Measurements from ENCODE around the gene ZNF74.
"Not testable (repeated sequence)": the region's sequence is repeated elsewhere in the genome, so short reads cannot be mapped to it uniquely, and the experiment has no call there.

ZNF74 gene

GRCh38 chr22:20393705-20394476 lies at the start of gene ZNF74:
TSS of gene ZNF74 (plus strand) at chr22:20394151. CDS start at chr22:20394629, 478 bp downstream.
- peak within 1 kb of the TSS; percentile 93 for H3K4me3 Mint-ChIP-seq
- peaks cover 2% of the 10 kb centered on the region for H3K36me3 Mint-ChIP-seq
- DNase-seq (ENCODE audit: low spot score in 2 of 2) (peak; percentile 61 to 70), ATAC-seq (ENCODE audit: low read depth) (peak; percentile 93)
- H3K4me1 Mint-ChIP-seq, result peaks cover 22% of the 10 kb centered on the region
- peak within 1 kb of the TSS; percentile 87 for H3K27ac Mint-ChIP-seq
- no peaks in the 10 kb centered on the region for H3K27me3 Mint-ChIP-seq
- peaks cover 2% of the 10 kb centered on the region for H3K9me3 Mint-ChIP-seq

- not testable (repeated sequence) for DNase-seq (ENCODE audit: low spot score in 2 of 2); H3K9me3 Mint-ChIP-seq; H3K36me3 Mint-ChIP-seq; H3K27me3 Mint-ChIP-seq; H3K4me1 Mint-ChIP-seq; ATAC-seq (ENCODE audit: low read depth); H3K27ac Mint-ChIP-seq; H3K4me3 Mint-ChIP-seq
Measured at GRCh38 chr22:20346553-20346952, 47.4 kb upstream of the ZNF74 start.

GRCh38 chr22:20352536-20352935 lies 41.4 kb upstream of the ZNF74 start:
- H3K9me3 Mint-ChIP-seq; H3K27ac Mint-ChIP-seq; H3K36me3 Mint-ChIP-seq; H3K4me1 Mint-ChIP-seq; DNase-seq (ENCODE audit: low spot score in 2 of 2); H3K27me3 Mint-ChIP-seq; ATAC-seq (ENCODE audit: low read depth); H3K4me3 Mint-ChIP-seq: not testable (repeated sequence)

GRCh38 chr22:20354238-20354975 lies 39.5 kb upstream of the ZNF74 start:
- Mint-ChIP-seq H3K4me3 (no peak overlapping the region), H3K27ac (no peak overlapping the region)
- ATAC-seq (ENCODE audit: low read depth), result no peak

GRCh38 chr22:20355939-20356636 lies 37.9 kb upstream of the ZNF74 start:
- not testable (repeated sequence) for ATAC-seq (ENCODE audit: low read depth); H3K9me3 Mint-ChIP-seq; H3K27ac Mint-ChIP-seq; DNase-seq (ENCODE audit: low spot score in 2 of 2); H3K36me3 Mint-ChIP-seq; H3K27me3 Mint-ChIP-seq; H3K4me3 Mint-ChIP-seq; H3K4me1 Mint-ChIP-seq

More at GRCh38 chr22:20354238-20354975, 39.5 kb upstream of the ZNF74 start:
- Mint-ChIP-seq H3K27me3 (no peaks in the 10 kb centered on the region), H3K4me1 (no peaks in the 10 kb centered on the region), H3K9me3 (no peaks in the 10 kb centered on the region), H3K36me3 (no peaks in the 10 kb centered on the region)
- DNase-seq (ENCODE audit: low spot score in 2 of 2), result no peak

GRCh38 chr22:20356906-20357305 lies 37.0 kb upstream of the ZNF74 start:
- H3K9me3 Mint-ChIP-seq; H3K36me3 Mint-ChIP-seq; H3K27ac Mint-ChIP-seq; ATAC-seq (ENCODE audit: low read depth); H3K27me3 Mint-ChIP-seq; H3K4me1 Mint-ChIP-seq; H3K4me3 Mint-ChIP-seq; DNase-seq (ENCODE audit: low spot score in 2 of 2): not testable (repeated sequence)

GRCh38 chr22:20357967-20358366 lies 36.0 kb upstream of the ZNF74 start:
- H3K4me1 Mint-ChIP-seq; H3K36me3 Mint-ChIP-seq; H3K4me3 Mint-ChIP-seq; ATAC-seq (ENCODE audit: low read depth); H3K27ac Mint-ChIP-seq; H3K27me3 Mint-ChIP-seq; DNase-seq (ENCODE audit: low spot score in 2 of 2); H3K9me3 Mint-ChIP-seq: not testable (repeated sequence)

GRCh38 chr22:20358503-20359239 lies 35.3 kb upstream of the ZNF74 start:
- not testable (repeated sequence) for H3K4me3 Mint-ChIP-seq; H3K27me3 Mint-ChIP-seq; H3K36me3 Mint-ChIP-seq; ATAC-seq (ENCODE audit: low read depth); H3K4me1 Mint-ChIP-seq; H3K9me3 Mint-ChIP-seq; H3K27ac Mint-ChIP-seq; DNase-seq (ENCODE audit: low spot score in 2 of 2)

GRCh38 chr22:20360261-20360660 lies 33.7 kb upstream of the ZNF74 start:
- H3K27me3 Mint-ChIP-seq; DNase-seq (ENCODE audit: low spot score in 2 of 2); H3K4me1 Mint-ChIP-seq; H3K36me3 Mint-ChIP-seq; H3K27ac Mint-ChIP-seq; H3K9me3 Mint-ChIP-seq; H3K4me3 Mint-ChIP-seq; ATAC-seq (ENCODE audit: low read depth): not testable (repeated sequence)

GRCh38 chr22:20360866-20361751 lies 32.8 kb upstream of the ZNF74 start:
- H3K27me3 Mint-ChIP-seq; DNase-seq (ENCODE audit: low spot score in 2 of 2); H3K36me3 Mint-ChIP-seq; H3K4me3 Mint-ChIP-seq; ATAC-seq (ENCODE audit: low read depth); H3K9me3 Mint-ChIP-seq; H3K27ac Mint-ChIP-seq; H3K4me1 Mint-ChIP-seq: not testable (repeated sequence)

- not testable (repeated sequence) for DNase-seq (ENCODE audit: low spot score in 2 of 2); H3K36me3 Mint-ChIP-seq; H3K9me3 Mint-ChIP-seq; H3K4me3 Mint-ChIP-seq; H3K4me1 Mint-ChIP-seq; H3K27me3 Mint-ChIP-seq; ATAC-seq (ENCODE audit: low read depth); H3K27ac Mint-ChIP-seq
Measured at GRCh38 chr22:20361752-20362229, 32.2 kb upstream of the ZNF74 start.

- ATAC-seq (ENCODE audit: low read depth); H3K4me3 Mint-ChIP-seq; H3K27ac Mint-ChIP-seq; DNase-seq (ENCODE audit: low spot score in 2 of 2); H3K36me3 Mint-ChIP-seq; H3K4me1 Mint-ChIP-seq; H3K9me3 Mint-ChIP-seq; H3K27me3 Mint-ChIP-seq: not testable (repeated sequence)
Measured at GRCh38 chr22:20362403-20362802, 31.5 kb upstream of the ZNF74 start.

Data from memory B cell (primary cell).